ENCODE measurements around the gene CHCHD6.

Gene CHCHD6

DNA sequence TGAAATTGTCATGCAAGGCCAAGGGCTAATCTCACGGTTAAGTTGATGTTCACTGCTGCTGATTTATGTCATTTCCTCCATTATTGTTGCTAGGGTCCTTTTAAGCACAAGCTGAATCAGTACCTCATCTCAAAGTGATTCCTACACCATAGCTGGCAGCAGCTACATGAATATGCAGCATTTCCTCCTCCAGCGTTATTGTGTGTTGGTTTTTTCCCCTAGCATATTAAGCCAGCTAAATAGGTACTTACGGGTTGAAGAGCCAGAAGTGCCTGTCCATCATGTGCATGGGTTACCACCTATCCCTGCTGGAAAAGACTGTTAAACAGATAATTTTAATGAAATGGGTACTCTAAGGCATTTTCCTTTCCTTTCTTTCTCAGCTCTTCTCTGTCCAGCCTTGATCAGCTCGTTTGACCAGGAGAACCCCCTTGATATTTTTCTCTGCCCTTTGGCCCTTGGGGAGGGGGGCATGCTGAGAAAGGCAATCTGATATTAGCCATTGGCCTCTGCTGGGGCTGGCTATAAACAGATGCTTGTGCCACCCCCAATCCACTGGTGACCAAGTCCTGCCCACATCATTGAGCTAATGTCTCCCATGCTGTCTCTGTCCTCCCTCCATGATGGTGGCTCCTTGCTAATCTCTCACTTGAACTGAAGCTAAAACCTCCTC is 163.3 kb downstream of the CHCHD6 start:
- Histone ChIP-seq H3K4me2 (ENCODE audit: low read length) (no peak overlapping the region), H3K27ac (ENCODE audit: low read length) (no peak overlapping the region), H3K9ac (ENCODE audit: low read length) (no peak overlapping the region), H3K27me3 (ENCODE audit: low read depth, low read length) (no peaks in the 10 kb centered on the region), H3K9me3 (ENCODE audit: insufficient read depth, low read length) (no peaks in the 10 kb centered on the region), H3K79me2 (ENCODE audit: low read length) (no peaks in the 10 kb centered on the region), H3K4me1 (ENCODE audit: low read length) (no peaks in the 10 kb centered on the region), H2AFZ (ENCODE audit: low read depth, low read length) (no peak overlapping the region), H3K4me3 (ENCODE audit: low read length) (no peak overlapping the region), H3K36me3 (replicated peaks; ENCODE audit: low read depth, low read length) (no peaks in the 10 kb centered on the region), H4K20me1 (ENCODE audit: insufficient read depth, low read length) (no peaks in the 10 kb centered on the region)
- TF ChIP-seq, protein P1, sequence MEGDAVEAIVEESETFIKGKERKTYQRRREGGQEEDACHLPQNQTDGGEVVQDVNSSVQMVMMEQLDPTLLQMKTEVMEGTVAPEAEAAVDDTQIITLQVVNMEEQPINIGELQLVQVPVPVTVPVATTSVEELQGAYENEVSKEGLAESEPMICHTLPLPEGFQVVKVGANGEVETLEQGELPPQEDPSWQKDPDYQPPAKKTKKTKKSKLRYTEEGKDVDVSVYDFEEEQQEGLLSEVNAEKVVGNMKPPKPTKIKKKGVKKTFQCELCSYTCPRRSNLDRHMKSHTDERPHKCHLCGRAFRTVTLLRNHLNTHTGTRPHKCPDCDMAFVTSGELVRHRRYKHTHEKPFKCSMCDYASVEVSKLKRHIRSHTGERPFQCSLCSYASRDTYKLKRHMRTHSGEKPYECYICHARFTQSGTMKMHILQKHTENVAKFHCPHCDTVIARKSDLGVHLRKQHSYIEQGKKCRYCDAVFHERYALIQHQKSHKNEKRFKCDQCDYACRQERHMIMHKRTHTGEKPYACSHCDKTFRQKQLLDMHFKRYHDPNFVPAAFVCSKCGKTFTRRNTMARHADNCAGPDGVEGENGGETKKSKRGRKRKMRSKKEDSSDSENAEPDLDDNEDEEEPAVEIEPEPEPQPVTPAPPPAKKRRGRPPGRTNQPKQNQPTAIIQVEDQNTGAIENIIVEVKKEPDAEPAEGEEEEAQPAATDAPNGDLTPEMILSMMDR (IDR thresholded peaks at IDR 0.05; ENCODE audit: low read depth, low read length), result no peak
- TF ChIP-seq EZH2phosphoT487 (IDR thresholded peaks at IDR 0.05; ENCODE audit: low read depth), result no peak

DNA sequence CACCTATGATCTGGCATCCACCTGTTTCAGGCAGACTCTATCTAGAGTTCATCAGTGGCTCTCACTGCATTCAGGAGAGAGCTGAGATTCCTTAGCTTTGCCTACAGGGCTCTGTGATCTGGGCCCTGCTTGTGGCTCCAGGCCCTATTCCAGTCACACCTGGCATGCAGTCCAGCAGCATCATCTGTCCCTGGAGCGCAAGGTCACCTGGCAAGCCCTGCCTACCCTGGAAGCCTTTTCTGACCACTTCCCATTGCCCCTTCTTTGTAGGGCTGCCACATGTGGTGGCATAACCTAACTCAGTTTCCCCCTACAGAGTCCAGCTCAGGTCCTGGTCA is 163.8 kb downstream of the CHCHD6 start:
- Histone ChIP-seq H3K9me3 (ENCODE audit: insufficient read depth, low read length) (no peaks in the 10 kb centered on the region), H4K20me1 (ENCODE audit: insufficient read depth, low read length) (no peaks in the 10 kb centered on the region), H2AFZ (ENCODE audit: low read depth, low read length) (no peak overlapping the region), H3K36me3 (replicated peaks; ENCODE audit: low read depth, low read length) (no peaks in the 10 kb centered on the region), H3K4me3 (ENCODE audit: low read length) (no peak overlapping the region), H3K27me3 (ENCODE audit: low read depth, low read length) (no peaks in the 10 kb centered on the region), H3K9ac (ENCODE audit: low read length) (no peak overlapping the region), H3K79me2 (ENCODE audit: low read length) (no peaks in the 10 kb centered on the region), H3K4me2 (ENCODE audit: low read length) (no peak overlapping the region), H3K27ac (ENCODE audit: low read length) (no peak overlapping the region), H3K4me1 (ENCODE audit: low read length) (no peaks in the 10 kb centered on the region)
- no peak for TF ChIP-seq EZH2phosphoT487 (IDR thresholded peaks at IDR 0.05; ENCODE audit: low read depth)
- TF ChIP-seq, protein P1 (IDR thresholded peaks at IDR 0.05; ENCODE audit: low read depth, low read length), result no peak

DNA sequence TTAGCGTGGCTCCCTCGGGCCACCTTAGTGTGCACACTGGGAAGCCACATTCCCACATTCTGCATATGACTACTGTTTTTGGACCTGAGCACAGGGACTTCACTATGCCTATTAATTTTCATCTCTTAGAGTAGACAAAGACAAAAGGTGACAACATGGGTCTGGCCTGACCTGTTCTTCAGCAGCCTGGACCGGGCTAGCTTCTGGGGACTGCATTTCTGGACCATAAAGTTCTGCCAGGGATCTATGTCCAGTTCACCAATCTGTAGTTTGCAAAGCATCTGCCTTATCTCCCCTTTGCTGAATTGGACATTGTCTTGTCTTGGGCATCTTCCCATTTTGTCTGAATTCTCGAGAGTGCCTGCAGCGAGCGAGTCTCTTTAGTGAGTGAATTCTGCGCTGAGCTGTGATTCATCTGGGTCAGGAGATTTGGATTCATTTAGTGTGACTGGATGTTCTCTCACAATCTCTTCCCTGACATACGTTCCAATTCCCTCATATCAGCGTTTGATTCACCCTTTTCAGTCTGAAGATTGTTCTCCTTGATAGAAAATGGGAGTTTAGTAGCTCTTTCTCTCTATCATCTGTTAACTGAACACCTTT is 166.7 kb downstream of the CHCHD6 start:
- Histone ChIP-seq H3K9ac (ENCODE audit: low read length) (no peak overlapping the region), H3K4me2 (ENCODE audit: low read length) (no peak overlapping the region), H3K79me2 (ENCODE audit: low read length) (no peaks in the 10 kb centered on the region), H3K27ac (ENCODE audit: low read length) (no peak overlapping the region), H3K4me1 (ENCODE audit: low read length) (no peaks in the 10 kb centered on the region), H3K4me3 (ENCODE audit: low read length) (no peak overlapping the region), H4K20me1 (ENCODE audit: insufficient read depth, low read length) (no peaks in the 10 kb centered on the region), H2AFZ (ENCODE audit: low read depth, low read length) (no peak overlapping the region), H3K27me3 (ENCODE audit: low read depth, low read length) (no peaks in the 10 kb centered on the region), H3K36me3 (replicated peaks; ENCODE audit: low read depth, low read length) (no peaks in the 10 kb centered on the region), H3K9me3 (ENCODE audit: insufficient read depth, low read length) (no peaks in the 10 kb centered on the region)
- TF ChIP-seq EZH2phosphoT487 (IDR thresholded peaks at IDR 0.05; ENCODE audit: low read depth), result no peak
- TF ChIP-seq, protein P1 (IDR thresholded peaks at IDR 0.05; ENCODE audit: low read depth, low read length), result no peak

DNA sequence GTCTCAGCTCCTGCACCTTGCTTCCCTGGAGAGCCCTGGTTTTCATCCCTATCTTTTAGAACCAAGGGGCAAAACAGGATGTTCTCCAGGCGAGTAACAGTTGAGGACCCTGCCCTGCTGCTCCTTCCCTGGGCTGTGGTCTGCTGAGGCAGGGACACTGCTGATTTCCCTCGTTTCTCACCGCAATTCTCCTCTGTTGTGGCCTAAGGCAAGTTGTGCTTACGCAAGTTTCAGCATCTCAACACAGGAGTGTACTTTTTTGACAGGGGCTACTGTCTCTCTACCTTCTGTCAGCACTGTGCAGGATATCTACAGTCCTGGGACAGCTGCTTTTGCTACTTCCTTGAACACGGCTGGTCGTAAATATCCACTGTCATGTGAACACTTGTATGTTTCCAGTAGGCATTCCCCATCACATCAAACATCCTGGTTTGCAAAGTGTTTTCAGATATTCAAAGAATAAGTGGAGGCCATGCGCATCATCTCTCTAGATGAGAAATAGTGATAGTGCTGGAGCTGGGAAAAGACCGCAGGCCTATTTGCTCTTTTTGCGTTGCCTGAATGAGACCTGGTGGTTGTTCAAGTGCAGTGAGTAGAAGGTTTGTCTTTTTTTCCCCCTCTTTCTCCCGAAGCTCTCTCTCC is 168.8 kb downstream of the CHCHD6 start:
- Histone ChIP-seq H3K4me1 (ENCODE audit: low read length) (no peaks in the 10 kb centered on the region), H3K4me3 (ENCODE audit: low read length) (no peak overlapping the region), H2AFZ (ENCODE audit: low read depth, low read length) (no peak overlapping the region), H3K27me3 (ENCODE audit: low read depth, low read length) (no peaks in the 10 kb centered on the region), H3K4me2 (ENCODE audit: low read length) (no peak overlapping the region), H3K36me3 (replicated peaks; ENCODE audit: low read depth, low read length) (no peaks in the 10 kb centered on the region), H4K20me1 (ENCODE audit: insufficient read depth, low read length) (no peaks in the 10 kb centered on the region), H3K27ac (ENCODE audit: low read length) (no peak overlapping the region), H3K79me2 (ENCODE audit: low read length) (no peaks in the 10 kb centered on the region), H3K9ac (ENCODE audit: low read length) (no peak overlapping the region), H3K9me3 (ENCODE audit: insufficient read depth, low read length) (no peaks in the 10 kb centered on the region)
- TF ChIP-seq, protein P1 (IDR thresholded peaks at IDR 0.05; ENCODE audit: low read depth, low read length), result no peak
- TF ChIP-seq EZH2phosphoT487 (IDR thresholded peaks at IDR 0.05; ENCODE audit: low read depth), result no peak
